Right ventricle myocardium superior (tissue), 1 donor: ENCODE data around the gene PRPF19. TPM values are rescaled to one million over a fixed set of nuclear protein-coding genes. Genes with fewer than 3 reads are reported as not detected.

Experiments
- total RNA-seq: library from RNA; stranded (reverse); fragmentation: NEBNext Ultra II Directional; extraction: Animal tissue kit (Norgen Biotek cat#: 25700); gene quantifications from one replicate; pipeline ENCODE4 v1.2.1, GENCODE V29; 2021
- donor health status: DM: no; HTN: yes; CAD: no; lungs with severe emphysema.

The PRPF19 gene
- total RNA-seq, 1 donor from 2014 or later, result 34.0 TPM

Other genes starting within 250 kb of the PRPF19 start
- gene MS4A8, start 207.0 kb downstream of the PRPF19 start, total RNA-seq, result not detected
- not detected for gene MS4A18, start 181.9 kb downstream of the PRPF19 start, total RNA-seq
- not detected for gene MS4A15, start 149.7 kb downstream of the PRPF19 start, total RNA-seq
- not detected for gene MS4A10, start 121.3 kb downstream of the PRPF19 start, total RNA-seq
- 8.4 TPM for gene CCDC86, start 64.5 kb downstream of the PRPF19 start, total RNA-seq
- gene PTGDR2, start 50.6 kb downstream of the PRPF19 start, total RNA-seq, result 3.0 TPM
- not detected for gene ZP1, start 39.0 kb downstream of the PRPF19 start, total RNA-seq
- gene TMEM109, start 7.6 kb upstream of the PRPF19 start, total RNA-seq, result 82.2 TPM
- gene TMEM132A, start 17.9 kb upstream of the PRPF19 start, total RNA-seq, result 6.5 TPM
- 19.1 TPM for gene SLC15A3, start 45.6 kb upstream of the PRPF19 start, total RNA-seq
- gene CD6, start 65.1 kb upstream of the PRPF19 start, total RNA-seq, result 0.08 TPM
- not detected for gene CD5, start 195.9 kb upstream of the PRPF19 start, total RNA-seq